Left ventricle myocardium inferior (tissue), 1 donor: ENCODE results near the gene STK16. TPM values are rescaled to one million over a fixed set of nuclear protein-coding genes. Genes with fewer than 3 reads are reported as not detected.
A peak's percentile ranks its signal among the peaks of the same experiment; 100 is the strongest.

Source experiments
- DNase-seq: peaks from one replicate; pipeline ENCODE4 v3.0.0-alpha.2; 2020
- H3K27ac ChIP-seq: fragments of 200-600 bp; replicated peaks from 2 replicates; pipeline ENCODE4 v1.8.0; 2021
- H3K27me3 ChIP-seq: fragments of 200-600 bp; 2 replicates; pipeline ENCODE4 v1.8.0; 2021; ENCODE audit warnings: low read depth
- H3K36me3 ChIP-seq: fragments of 200-600 bp; 2 replicates; pipeline ENCODE4 v1.8.0; 2021
- H3K4me1 ChIP-seq: fragments of 200-600 bp; 2 replicates; pipeline ENCODE4 v1.8.0; 2021
- H3K4me3 ChIP-seq: fragments of 200-600 bp; 2 replicates; pipeline ENCODE4 v1.8.0; 2021; ENCODE audit warnings: mild to moderate bottlenecking, moderate library complexity
- H3K9me3 ChIP-seq: fragments of 200-600 bp; replicated peaks from 2 replicates; pipeline ENCODE4 v1.8.0; 2021
- CTCF ChIP-seq: fragments of 200-600 bp; IDR thresholded peaks from 2 replicates; pipeline ENCODE4 v1.8.0; 2021; ENCODE audit warnings: antibody characterized with exemption, mild to moderate bottlenecking, borderline replicate concordance
- intact Hi-C: fragments of 100-400 bp; cut with micrococcal nuclease; formaldehyde crosslinking; loops from one replicate; pipeline ENCODE4 v1.11.0; 2022
- total RNA-seq: library from RNA; stranded (reverse); fragmentation: NEBNext Ultra II Directional; extraction: Animal tissue kit (Norgen Biotek cat#: 25700); gene quantifications from one replicate; pipeline ENCODE4 v1.2.1, GENCODE V29; 2021
- donor health status: DM: no; HTN: yes; CAD: no; lungs with severe emphysema.

STK16 gene
- total RNA-seq, 1 donor from 2014 or later, result 19.2 TPM

DNA sequence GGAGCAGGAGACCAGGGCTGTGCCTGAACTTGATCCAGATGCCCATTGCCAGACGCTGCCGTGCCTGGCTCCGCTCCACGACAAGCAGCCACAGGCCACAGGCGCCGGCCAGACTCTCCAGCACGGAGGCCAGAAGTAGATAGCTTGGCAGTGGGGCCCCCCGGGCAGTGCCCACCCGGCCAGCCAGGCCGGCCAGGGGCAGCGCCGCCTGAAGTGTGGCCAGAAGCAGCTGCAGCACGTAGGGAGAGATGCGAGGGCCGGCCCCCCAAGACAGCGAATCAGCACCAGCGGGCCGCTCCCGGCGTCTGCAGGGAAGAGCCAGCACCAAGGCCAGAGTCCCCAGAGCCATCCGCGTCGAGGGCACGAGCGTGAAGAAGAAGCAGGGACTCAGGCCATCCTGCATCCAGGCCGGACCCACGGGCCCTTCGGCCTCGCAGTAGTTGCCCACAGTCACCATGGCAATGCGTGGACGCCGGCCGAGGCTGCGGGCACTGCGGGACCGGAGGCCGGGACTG lies 27.0 kb upstream of the STK16 start:
- peak overlapping the region; percentile 75 for H3K4me3 ChIP-seq
- peaks cover 66% of the 10 kb centered on the region for H3K36me3 ChIP-seq
- DNase-seq, result peak; percentile 66
- no peaks in the 10 kb centered on the region for H3K9me3 ChIP-seq
- H3K4me1 ChIP-seq, result peaks cover 40% of the 10 kb centered on the region
- intact Hi-C loops, result no loop called here
- H3K27ac ChIP-seq, result peak overlapping the region; percentile 98
- H3K27me3 ChIP-seq, result no peaks in the 10 kb centered on the region
- no peak for TF ChIP-seq CTCF

GRCh38 chr2:219218732-219219701 lies 26.3 kb upstream of the STK16 start, which contains the start of gene ABCB6:
Gene ABCB6, minus strand, starts transcription at chr2:219218958. Its CDS starts 285 bp downstream, at chr2:219218673.
- intact Hi-C loops, result no loop called here

DNA sequence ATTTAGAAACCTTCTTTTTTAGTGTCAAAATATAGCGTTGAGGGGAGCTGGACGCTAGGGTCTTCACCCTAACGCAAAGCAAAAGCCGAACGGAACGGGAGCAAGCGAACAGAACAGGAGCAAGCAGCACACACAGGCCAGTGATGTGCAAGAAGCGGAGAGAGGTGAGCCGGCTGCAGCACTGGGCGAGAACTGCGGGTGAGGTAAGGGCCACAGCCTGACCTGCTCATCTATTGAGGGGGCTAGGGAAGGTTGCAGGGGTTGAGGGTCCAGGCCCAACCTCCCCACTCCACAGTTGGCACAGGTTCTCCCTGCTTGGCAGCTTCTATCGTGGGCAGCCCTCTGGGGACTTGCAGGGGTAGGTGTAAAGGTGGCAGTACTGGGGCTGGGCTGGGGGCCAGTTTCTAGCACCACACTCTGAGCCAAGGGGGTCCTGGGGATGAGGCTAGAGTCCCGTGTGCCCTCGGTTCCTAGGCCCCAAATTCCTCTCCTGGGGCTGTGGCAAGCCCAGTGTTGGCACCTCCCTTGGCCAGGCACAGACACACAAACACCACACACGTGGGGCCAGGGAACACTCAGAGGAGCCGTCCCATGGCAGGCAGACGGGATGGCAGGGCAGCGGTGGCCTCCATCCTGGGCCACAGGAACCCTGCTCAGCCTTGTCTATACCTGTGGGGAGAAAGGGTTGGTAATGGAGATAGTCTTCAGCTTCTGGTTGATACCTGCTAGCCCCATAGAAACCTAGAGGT lies 25.3 kb upstream of the STK16 start:
- DNase-seq, result no peak
- Histone ChIP-seq H3K4me3 (peak overlapping the region; percentile 75), H3K27ac (peak overlapping the region; percentile 98), H3K36me3 (peaks cover 67% of the 10 kb centered on the region), H3K27me3 (no peaks in the 10 kb centered on the region), H3K9me3 (no peaks in the 10 kb centered on the region), H3K4me1 (peaks cover 40% of the 10 kb centered on the region)
- intact Hi-C loops, result loop anchor here (10.0 kb wide), 1 partner anchor 55 kb away; the partner anchor contains the start of gene NHEJ1
- TF ChIP-seq CTCF, result no peak

More at GRCh38 chr2:219218732-219219701, 26.3 kb upstream of the STK16 start, which contains the start of gene ABCB6:
- peak; percentile 98 for DNase-seq
- no peak for TF ChIP-seq CTCF
- Histone ChIP-seq H3K27ac (peak within 1 kb of the TSS; percentile 98), H3K4me1 (peaks cover 40% of the 10 kb centered on the region), H3K4me3 (peak within 1 kb of the TSS; percentile 75), H3K9me3 (no peaks in the 10 kb centered on the region), H3K36me3 (peaks cover 66% of the 10 kb centered on the region), H3K27me3 (no peaks in the 10 kb centered on the region)

- peaks cover 40% of the 10 kb centered on the region for H3K4me1 ChIP-seq
- no peak for TF ChIP-seq CTCF
- DNase-seq, result no peak
- no peaks in the 10 kb centered on the region for H3K9me3 ChIP-seq
- H3K4me3 ChIP-seq, result no peak overlapping the region
- H3K27ac ChIP-seq, result no peak overlapping the region
- H3K36me3 ChIP-seq, result peaks cover 67% of the 10 kb centered on the region
- intact Hi-C loops, result loop anchor here (10.0 kb wide), 1 partner anchor 56 kb away; the partner anchor contains the start of gene NHEJ1
- H3K27me3 ChIP-seq, result no peaks in the 10 kb centered on the region
Measured at GRCh38 chr2:219220652-219221402, 24.5 kb upstream of the STK16 start.
